Endodermal cell (in vitro differentiated cells): ENCODE results near the gene EGFR. TPM values are rescaled to one million over a fixed set of nuclear protein-coding genes. Genes with fewer than 3 reads are reported as not detected.

Experiments
- DNase-seq: peaks from one replicate; pipeline ENCODE4 v3.0.0-alpha.2; 2017
- H3K27ac ChIP-seq: 2 replicates; pipeline ENCODE4 v1.5.1; 2013; ENCODE audit warnings: mild to moderate bottlenecking, low read depth, low read length, moderate library complexity
- H3K27me3 ChIP-seq: 2 replicates; pipeline ENCODE4 v1.6.1; 2013; ENCODE audit warnings: mild to moderate bottlenecking, low read length, moderate library complexity; ENCODE audit not compliant: insufficient read depth, control insufficient read depth, poor library complexity, severe bottlenecking
- H3K36me3 ChIP-seq: 2 replicates; pipeline ENCODE4 v1.7.0; 2013; ENCODE audit warnings: mild to moderate bottlenecking, low read length, moderate library complexity; ENCODE audit not compliant: control insufficient read depth, insufficient read depth
- H3K4me1 ChIP-seq: one replicate; pipeline ENCODE4 v1.7.0; 2013; ENCODE audit warnings: low read length; ENCODE audit not compliant: control insufficient read depth, insufficient read depth
- H3K4me3 ChIP-seq: 2 replicates; pipeline ENCODE4 v1.5.1; 2013; ENCODE audit warnings: mild to moderate bottlenecking, low read length, moderate library complexity
- H3K9ac ChIP-seq: 2 replicates; pipeline ENCODE4 v1.6.1; 2013; ENCODE audit warnings: mild to moderate bottlenecking, low read length, moderate library complexity; ENCODE audit not compliant: poor library complexity, severe bottlenecking; ENCODE audit errors: extremely low read depth
- H3K9me3 ChIP-seq: 2 replicates; pipeline ENCODE4 v1.6.1; 2013; ENCODE audit warnings: mild to moderate bottlenecking, low read length, moderate library complexity; ENCODE audit not compliant: control insufficient read depth
- H3K27ac Mint-ChIP-seq: 2 replicates; pipeline ENCODE4 v1.8.0; 2020; ENCODE audit warnings: mixed read lengths
- H3K27me3 Mint-ChIP-seq: 2 replicates; pipeline ENCODE4 v1.8.0; 2021; ENCODE audit warnings: mild to moderate bottlenecking, mixed read lengths; ENCODE audit not compliant: insufficient read depth
- H3K36me3 Mint-ChIP-seq: 2 replicates; pipeline ENCODE4 v1.8.0; 2020; ENCODE audit warnings: low read depth, mixed read lengths
- H3K4me1 Mint-ChIP-seq: 2 replicates; pipeline ENCODE4 v1.8.0; 2020; ENCODE audit warnings: mixed read lengths
- H3K4me3 Mint-ChIP-seq: 2 replicates; pipeline ENCODE4 v1.8.0; 2020; ENCODE audit warnings: mild to moderate bottlenecking, moderate library complexity, mixed read lengths
- H3K9me3 Mint-ChIP-seq: 2 replicates; pipeline ENCODE4 v1.8.0; 2020; ENCODE audit warnings: mild to moderate bottlenecking, mixed read lengths
- WGBS, 2 experiments: methylation state at CpG; one replicate each; pipeline versions ENCODE4 v1.1.5 to v1.1.7; 2013; ENCODE audit warnings: missing lambda C conversion rate in 2 of 2, mixed read lengths in 1 of 2; ENCODE audit not compliant: insufficient coverage in 1 of 2, insufficient read length in 1 of 2; 5-methylcytosine and 5-hydroxymethylcytosine counted together
- total RNA-seq, 2 donors: library from RNA; stranded (reverse); fragmentation: NEBNext Ultra II Directional in 1 of 2; extraction: Animal tissue kit (Norgen Biotek cat#: 25700) in 1 of 2; gene quantifications; 2 replicates in 1 of 2; 3 replicates in 1 of 2; pipeline ENCODE4 v1.2.1, GENCODE V29; 2021
- TF ChIP-seq, protein P1 (sequence below): fragments of 200-600 bp; sonication (generic); conservative IDR thresholded peaks from 2 replicates; pipeline ENCODE4 v1.5.0; 2021; ENCODE audit warnings: antibody characterized with exemption, mild to moderate bottlenecking

EGFR gene
- total RNA-seq, 2 donors from 2014 or later, result 5.0 to 5.8 TPM

DNA sequence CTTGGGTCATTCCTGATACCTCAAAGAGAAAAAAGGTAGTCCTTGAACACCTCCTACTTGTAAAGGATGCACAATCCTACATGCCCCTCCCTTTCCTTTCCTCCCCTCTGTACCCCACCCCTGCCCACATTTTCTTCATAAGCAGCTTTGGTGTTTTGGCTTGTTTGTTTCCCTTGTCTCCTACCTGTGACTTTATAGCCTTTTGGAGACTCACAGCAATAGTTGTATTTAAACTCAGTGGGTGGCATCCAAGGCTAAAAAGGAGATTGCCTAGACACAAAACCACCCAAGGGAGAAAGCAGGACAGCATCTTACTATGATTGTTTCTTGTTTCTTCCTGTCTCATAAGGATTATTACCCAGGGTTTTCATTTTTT lies 63.4 kb downstream of the EGFR start:
- Histone ChIP-seq H3K36me3 (no peaks in the 10 kb centered on the region), H3K9me3 (no peaks in the 10 kb centered on the region), H3K9ac (no peak overlapping the region), H3K4me3 (no peak overlapping the region), H3K27me3 (no peaks in the 10 kb centered on the region), H3K27ac (no peak overlapping the region), H3K4me1 (no peaks in the 10 kb centered on the region)
- H3K4me1 Mint-ChIP-seq, result no peaks in the 10 kb centered on the region
- TF ChIP-seq, protein P1, sequence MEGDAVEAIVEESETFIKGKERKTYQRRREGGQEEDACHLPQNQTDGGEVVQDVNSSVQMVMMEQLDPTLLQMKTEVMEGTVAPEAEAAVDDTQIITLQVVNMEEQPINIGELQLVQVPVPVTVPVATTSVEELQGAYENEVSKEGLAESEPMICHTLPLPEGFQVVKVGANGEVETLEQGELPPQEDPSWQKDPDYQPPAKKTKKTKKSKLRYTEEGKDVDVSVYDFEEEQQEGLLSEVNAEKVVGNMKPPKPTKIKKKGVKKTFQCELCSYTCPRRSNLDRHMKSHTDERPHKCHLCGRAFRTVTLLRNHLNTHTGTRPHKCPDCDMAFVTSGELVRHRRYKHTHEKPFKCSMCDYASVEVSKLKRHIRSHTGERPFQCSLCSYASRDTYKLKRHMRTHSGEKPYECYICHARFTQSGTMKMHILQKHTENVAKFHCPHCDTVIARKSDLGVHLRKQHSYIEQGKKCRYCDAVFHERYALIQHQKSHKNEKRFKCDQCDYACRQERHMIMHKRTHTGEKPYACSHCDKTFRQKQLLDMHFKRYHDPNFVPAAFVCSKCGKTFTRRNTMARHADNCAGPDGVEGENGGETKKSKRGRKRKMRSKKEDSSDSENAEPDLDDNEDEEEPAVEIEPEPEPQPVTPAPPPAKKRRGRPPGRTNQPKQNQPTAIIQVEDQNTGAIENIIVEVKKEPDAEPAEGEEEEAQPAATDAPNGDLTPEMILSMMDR, result no peak
- H3K27ac Mint-ChIP-seq, result no peak overlapping the region
- no peaks in the 10 kb centered on the region for H3K9me3 Mint-ChIP-seq
- H3K36me3 Mint-ChIP-seq, result no peaks in the 10 kb centered on the region
- no peaks in the 10 kb centered on the region for H3K27me3 Mint-ChIP-seq
- no peak overlapping the region for H3K4me3 Mint-ChIP-seq
- no peak for DNase-seq

DNA sequence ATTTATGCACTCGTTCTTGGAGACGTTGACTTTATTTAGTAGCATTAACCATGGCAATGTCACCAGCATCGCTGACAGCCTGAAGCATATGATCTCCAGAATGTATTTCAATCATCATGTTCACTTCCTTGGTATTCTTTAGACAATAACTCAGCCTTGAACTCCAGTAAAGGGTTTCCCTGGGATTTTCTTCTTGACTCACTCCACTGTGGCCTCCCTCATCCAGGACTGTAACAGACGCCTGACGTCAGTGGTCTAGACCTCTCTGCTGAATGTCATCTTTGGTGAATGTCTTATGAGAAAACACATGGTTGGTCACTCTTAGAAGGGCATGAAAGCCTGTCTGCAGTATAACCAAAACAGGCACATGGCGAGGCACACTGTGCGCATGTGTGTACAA lies 64.4 kb downstream of the EGFR start:
- H3K27ac Mint-ChIP-seq, result no peak overlapping the region
- TF ChIP-seq, protein P1, result no peak
- no peaks in the 10 kb centered on the region for H3K4me1 Mint-ChIP-seq
- H3K9me3 Mint-ChIP-seq, result no peaks in the 10 kb centered on the region
- no peaks in the 10 kb centered on the region for H3K27me3 Mint-ChIP-seq
- Histone ChIP-seq H3K4me3 (no peak overlapping the region), H3K9me3 (no peaks in the 10 kb centered on the region), H3K36me3 (no peaks in the 10 kb centered on the region), H3K27ac (no peak overlapping the region), H3K4me1 (no peaks in the 10 kb centered on the region), H3K9ac (no peak overlapping the region), H3K27me3 (no peaks in the 10 kb centered on the region)
- no peak for DNase-seq
- H3K36me3 Mint-ChIP-seq, result no peaks in the 10 kb centered on the region
- 91 to 94% methylated on average over 5 to 7 of the region's 7 CpGs for WGBS, 2 experiments
- H3K4me3 Mint-ChIP-seq, result no peak overlapping the region

DNA sequence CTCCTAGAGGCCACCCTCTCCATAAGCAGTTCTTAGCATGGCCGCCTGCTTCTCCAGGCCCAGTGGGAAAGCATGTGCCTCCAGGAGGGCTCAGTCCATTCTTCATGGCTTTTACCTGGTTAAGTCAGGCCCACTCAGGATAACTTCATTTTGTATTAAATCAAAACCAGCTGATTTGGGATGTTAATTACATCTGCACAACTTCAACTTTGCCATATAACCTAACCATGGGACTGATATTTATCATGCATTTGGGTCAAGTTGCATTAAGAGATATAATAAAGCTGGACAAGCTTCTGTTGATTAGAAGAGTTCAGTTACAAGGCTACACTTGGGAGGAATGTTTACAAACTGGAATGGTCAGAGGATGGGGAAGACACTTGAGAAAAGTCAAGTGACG lies 65.5 kb downstream of the EGFR start:
- H3K4me1 Mint-ChIP-seq, result no peaks in the 10 kb centered on the region
- 93 to 100% methylated on average over 2 of the region's 2 CpGs for WGBS, 2 experiments

More for the DNA sequence above, 65.5 kb downstream of the EGFR start:
- no peaks in the 10 kb centered on the region for H3K27me3 ChIP-seq
- Mint-ChIP-seq H3K27me3 (no peaks in the 10 kb centered on the region), H3K9me3 (no peaks in the 10 kb centered on the region), H3K27ac (no peak overlapping the region), H3K4me3 (no peak overlapping the region), H3K36me3 (no peaks in the 10 kb centered on the region)
- TF ChIP-seq, protein P1, result no peak
- H3K27ac ChIP-seq, result no peak overlapping the region
- no peak overlapping the region for H3K9ac ChIP-seq
- no peak for DNase-seq
- H3K4me1 ChIP-seq, result no peaks in the 10 kb centered on the region
- no peak overlapping the region for H3K4me3 ChIP-seq
- no peaks in the 10 kb centered on the region for H3K36me3 ChIP-seq
- H3K9me3 ChIP-seq, result no peaks in the 10 kb centered on the region
